Suppressor macrophage treated with lipopolysaccharide for 1 hour (primary cell): ENCODE data around the gene ECEL1.

Experiments used
- DNase-seq, 3 donors: peaks; one replicate each; pipeline ENCODE4 v3.0.0-alpha.2; 2020 to 2022

Gene ECEL1

GRCh38 chr2:232483311-232483922, 4.2 kb downstream of the ECEL1 start:
- no peak for DNase-seq

- DNase-seq, result no peak
These were observed 5.1 kb downstream of the ECEL1 start for GRCh38 chr2:232482301-232483238.

GRCh38 chr2:232481322-232482140, 6.1 kb downstream of the ECEL1 start:
- DNase-seq, result no peak

DNA sequence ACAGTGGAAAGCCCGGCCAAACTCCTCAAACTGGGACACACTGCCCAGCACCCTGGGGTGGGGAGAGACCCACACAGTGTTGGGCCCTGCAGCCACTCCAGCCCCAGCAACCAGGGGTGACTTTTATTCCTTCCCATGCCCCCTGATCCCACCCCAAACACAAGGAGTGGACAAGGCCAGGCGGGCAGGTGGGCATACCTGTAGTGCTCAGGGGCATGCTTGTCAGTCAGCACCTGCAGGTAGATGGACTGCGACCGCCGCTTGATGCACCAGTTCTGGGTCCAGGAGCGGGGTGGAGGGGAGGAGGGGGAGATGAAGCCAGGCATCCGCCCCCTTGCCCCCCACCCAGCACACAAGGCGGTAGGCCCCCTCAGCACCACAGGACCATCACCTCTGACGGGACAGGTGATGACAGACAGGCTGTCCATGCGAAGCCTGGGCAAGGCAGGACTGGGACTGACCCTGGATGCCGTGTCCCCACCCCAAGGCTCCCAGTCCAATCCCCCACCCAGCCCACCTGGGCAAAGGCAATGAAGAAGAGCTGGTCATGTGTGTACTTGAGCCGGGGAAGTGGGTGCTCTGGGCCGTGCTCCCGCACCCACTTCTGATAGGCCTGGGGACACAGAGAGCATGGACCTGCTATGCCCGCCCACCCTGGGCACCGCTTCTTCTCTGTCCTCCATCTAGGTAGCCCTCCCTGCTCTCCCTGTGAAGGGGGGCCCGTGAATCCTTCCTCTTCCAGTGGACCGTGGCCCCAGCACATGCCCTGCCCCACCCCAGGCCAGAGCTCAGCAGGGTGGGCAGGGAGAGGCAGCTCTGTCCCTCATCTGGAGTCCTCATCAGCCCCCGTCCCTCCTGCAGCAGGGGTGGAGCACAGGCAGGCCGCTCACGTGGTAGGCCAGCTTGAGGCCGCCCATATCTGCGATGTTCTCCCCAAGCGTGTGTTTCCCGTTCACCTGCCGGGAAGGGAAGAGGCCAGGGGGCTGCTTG, 7.1 kb downstream of the ECEL1 start:
- DNase-seq, result no peak

DNA sequence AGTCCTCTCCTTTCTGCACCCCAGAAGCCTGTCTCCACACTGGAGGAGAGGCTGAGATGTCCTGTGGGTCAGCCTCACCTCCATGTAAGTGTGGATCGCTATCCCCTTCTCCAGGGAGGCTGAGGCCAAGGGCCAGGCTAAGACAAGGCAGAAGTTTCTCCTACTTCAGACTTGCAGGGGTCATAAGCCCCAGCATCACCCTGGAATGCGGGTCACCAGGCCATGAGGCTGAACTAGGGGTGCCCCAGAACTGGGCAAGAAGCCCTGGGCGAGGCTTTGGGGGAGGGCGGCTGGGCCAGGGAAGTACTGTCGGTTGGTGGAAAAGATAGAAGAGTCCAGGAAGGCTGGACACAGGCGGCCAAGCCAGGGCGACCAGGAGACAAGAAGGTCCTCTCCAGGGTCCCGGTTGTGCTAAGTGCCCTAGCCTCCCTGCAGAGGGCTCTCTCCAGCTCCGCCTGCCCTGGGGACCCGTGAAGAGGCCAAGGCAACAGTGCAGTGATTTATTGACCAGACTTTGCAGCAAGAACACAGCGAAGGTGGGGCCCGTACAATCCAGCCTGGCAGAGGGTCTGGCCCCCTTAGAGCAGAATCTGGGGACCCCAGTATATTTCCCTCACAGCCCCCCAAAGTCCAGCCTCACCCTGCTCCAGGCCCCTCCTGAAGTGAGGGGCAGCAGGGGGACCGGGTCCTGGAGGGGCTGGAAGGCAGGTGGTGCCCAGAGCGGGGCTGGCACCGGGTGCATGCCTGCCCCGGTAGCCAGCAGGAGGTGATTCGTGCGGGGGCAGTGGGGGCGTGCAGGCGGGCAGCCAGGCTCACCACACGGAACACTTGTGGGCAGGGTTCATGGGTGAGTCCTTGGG, 8.1 kb downstream of the ECEL1 start:
- no peak for DNase-seq

DNA sequence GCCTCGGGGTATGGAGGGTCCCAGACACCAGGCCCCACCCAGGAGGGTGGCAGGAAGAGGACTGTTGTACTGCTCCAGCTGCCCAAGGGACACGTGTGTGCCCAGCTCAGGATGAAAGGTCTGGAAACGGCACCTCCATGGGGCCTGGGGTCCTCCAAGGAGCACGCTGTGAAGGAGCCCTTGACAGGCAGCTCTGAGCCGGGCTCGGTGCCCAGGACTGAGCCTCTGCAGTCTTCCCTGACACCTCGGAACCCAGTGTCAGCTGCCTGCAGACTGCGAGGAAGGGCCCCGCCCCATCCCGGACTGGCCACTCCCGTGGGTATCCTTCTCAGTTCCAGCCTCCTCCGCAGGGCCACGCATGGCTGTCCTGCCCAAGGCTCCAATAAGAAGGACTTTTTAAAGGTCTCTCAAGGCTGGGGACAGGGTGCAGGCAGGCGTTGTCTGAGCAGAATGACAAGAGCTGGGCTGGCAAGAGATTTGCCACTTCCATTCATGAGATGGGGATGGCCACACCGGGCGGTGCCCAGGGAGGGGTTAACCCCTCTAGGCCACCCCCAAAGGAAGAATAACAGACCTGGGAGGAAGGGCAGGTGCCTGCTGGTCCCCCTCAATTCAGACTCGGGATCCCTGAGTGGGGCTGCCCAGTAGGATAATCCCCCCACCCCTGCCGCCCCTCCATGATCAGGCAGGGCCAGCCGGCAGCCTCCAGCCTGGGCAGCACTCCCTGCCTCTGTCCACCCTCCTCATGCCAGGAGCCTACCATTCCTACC, 8.9 kb downstream of the ECEL1 start:
- DNase-seq, result no peak

DNA sequence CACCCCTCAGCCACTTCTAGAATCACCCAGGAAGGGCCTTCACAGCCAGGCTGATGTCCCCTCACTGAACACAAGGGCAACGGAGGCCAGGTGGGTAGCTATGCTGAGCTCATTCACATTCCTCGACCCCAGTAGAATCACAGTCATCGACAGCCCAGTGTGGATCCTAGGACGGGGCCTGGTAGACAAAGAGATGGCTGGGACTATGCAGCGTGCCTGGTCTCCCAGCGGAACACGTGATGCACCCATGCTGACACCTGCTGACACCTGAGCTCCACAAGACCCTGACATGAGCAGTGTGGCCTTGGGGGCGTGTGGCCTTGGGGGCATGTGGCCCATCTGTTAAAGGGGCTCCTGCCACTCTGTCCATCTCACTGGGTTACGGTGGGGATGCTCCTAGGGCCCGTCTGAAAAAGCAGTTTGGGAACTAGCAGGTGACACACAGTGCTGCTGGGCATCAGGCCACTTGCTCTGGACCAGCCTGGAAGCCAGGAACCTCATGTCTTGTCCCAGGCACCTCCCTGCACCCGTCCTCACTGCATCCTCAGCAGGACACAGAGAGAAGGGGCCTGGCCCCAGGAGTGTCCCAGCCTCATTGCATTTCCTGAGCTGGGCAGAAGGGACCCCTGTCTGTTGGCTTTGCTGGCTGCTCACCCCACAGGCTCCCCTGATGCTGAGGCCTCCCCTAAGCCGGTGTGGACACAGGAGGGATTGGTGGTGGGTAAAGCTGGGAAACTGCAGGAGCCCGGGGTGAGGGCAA, 9.7 kb downstream of the ECEL1 start:
- DNase-seq, result no peak

- no peak for DNase-seq
These were observed 10.8 kb downstream of the ECEL1 start for GRCh38 chr2:232476791-232477190.

- DNase-seq, result no peak
These were observed 11.6 kb downstream of the ECEL1 start for GRCh38 chr2:232476045-232476444.

- DNase-seq, result no peak
These were observed 14.2 kb downstream of the ECEL1 start for GRCh38 chr2:232473467-232473890.

GRCh38 chr2:232466221-232466620, 21.4 kb downstream of the ECEL1 start:
- peak; percentile 29 to 80 (median 61) for DNase-seq

- DNase-seq, result no peak
These were observed 22.6 kb downstream of the ECEL1 start for GRCh38 chr2:232465061-232465460.

GRCh38 chr2:232464544-232464885, 23.1 kb downstream of the ECEL1 start:
- DNase-seq, result no peak

DNA sequence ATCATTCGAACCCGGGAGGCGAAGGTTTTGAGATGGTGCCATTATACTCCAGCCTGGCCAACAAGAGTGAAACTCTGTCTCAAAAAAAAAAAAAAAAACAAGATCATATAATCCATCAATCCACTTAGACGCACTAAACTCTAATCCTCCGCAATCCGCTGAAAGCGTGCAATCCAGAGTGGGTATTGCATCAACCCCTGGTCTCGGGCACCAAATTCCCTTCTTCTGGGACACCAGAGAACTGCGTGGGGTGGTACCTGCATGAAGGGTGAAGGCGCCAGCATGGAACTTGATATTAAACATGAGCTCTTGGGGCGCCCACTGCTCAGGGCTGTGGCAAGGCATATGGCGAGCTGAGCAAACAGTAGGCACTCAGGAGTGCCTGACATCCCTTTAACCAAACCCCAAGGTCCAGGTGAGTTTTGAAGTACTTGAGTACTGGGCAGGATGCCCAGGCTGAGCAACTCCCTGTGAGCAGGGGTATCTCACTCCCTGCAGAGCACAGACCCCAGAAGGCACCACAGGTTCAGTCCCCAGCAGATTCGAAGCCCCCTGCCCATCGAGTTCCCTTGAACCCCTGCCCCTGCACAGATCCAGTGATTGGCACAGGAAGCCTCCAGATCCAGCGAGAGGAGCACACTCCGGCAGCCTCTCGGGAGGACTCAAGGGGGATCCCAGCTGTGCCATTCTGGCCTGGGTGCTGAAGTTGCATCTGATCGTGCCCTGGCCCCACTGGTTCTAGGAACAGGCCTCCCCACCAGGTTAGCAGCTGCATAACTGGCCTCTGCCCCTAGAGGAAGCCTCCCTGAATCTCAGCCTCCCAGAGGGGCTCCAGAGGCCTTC, 23.7 kb downstream of the ECEL1 start:
- no peak for DNase-seq

DNA sequence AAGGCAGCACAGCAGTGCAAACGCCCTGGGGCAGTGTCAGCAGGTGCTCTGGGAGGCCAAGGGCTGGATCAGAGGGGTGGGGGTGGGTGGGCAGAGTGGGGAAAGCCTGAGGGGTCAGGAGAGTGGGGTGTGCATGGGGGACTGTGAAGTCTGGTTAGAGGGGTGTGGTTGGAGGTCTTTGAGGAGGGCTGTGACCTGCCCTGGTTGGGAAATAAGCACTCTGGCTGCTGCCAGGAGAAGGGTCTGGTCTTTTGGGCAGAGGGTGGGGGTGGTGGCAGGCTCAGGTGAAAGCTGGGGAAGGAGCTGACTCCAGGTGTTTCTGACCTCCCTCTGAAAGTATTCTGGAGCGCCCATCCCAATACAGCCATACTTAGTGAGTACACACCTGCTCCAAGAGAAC, 27.5 kb downstream of the ECEL1 start:
- DNase-seq, result no peak

GRCh38 chr2:232459419-232460035, 28.1 kb downstream of the ECEL1 start:
- DNase-seq, result no peak

GRCh38 chr2:232458661-232459418, 28.8 kb downstream of the ECEL1 start:
- DNase-seq, result no peak
